Skin epidermis (tissue), 12 donors: Measurements from ENCODE around the gene HOXD13.

Experiments
- H3K27ac ChIP-seq, 21 experiments: fragments of 200-600 bp; sonication (generic) in 11 of 21; one replicate each; pipeline ENCODE4 v1.5.0; 2020; ENCODE audit warnings: mild to moderate bottlenecking in 3 of 21, inconsistent platforms in 2 of 21, moderate library complexity in 2 of 21
- H3K4me3 ChIP-seq, 7 experiments: fragments of 200-600 bp; sonication (generic) in 2 of 7; one replicate each; pipeline ENCODE4 v1.5.0; 2020; ENCODE audit warnings: inconsistent platforms in 2 of 7, mild to moderate bottlenecking in 2 of 7, moderate library complexity in 1 of 7

HOXD13 gene

DNA sequence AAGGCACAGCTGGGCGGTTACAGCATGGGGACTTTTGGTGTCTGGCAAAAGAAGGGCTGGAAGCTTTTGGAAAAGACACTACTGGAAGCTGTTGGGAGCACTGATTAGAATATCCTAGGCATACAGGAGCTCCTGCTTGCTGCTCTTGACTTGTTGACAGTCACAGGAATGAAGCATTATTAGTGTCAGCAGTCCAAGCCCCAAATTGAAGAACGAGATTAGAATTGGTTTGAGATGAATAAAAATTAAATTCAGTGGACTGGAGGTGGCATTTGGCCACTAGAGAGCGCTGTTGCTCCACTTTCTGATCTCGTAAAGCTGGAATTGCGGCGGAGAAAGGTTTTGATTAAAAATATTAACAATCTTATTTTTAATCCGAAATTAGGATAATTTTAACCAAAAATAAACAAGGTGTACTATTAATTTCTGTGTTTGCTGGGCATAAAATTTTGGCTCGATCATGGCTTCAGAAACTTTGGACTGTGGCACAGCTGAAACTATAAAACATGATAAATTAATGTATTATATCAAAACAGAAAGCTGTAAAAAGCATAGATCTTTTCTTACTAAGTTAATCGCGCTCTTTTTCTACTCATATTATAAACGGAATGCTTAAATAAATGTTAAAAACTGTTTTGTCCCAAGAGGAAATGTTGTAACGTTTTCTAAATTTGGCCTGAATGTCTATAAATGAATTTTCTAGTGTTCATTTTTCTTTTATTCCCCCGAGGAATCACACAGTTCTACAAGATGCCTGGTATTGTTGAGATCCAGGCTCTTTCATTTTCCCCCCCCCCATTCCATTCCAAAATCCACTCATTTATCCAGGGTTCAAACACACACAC lies 34.6 kb downstream of the HOXD13 start:
- Histone ChIP-seq H3K27ac (peak overlapping the region in 5 of 21 experiments; percentile 0 to 95 (median 94)), H3K4me3 (no peak overlapping the region)

GRCh38 chr2:176127774-176128072 lies 35.2 kb downstream of the HOXD13 start:
- Histone ChIP-seq H3K27ac (peak overlapping the region in 10 of 21 experiments; percentile 79 to 95 (median 86)), H3K4me3 (peak overlapping the region in 3 of 7 experiments; percentile 2 to 55 (median 44))

GRCh38 chr2:176128172-176128981 lies 35.9 kb downstream of the HOXD13 start:
- Histone ChIP-seq H3K4me3 (peak overlapping the region in 6 of 7 experiments; percentile 23 to 55 (median 47)), H3K27ac (peak overlapping the region in 19 of 21 experiments; percentile 24 to 95 (median 86))

DNA sequence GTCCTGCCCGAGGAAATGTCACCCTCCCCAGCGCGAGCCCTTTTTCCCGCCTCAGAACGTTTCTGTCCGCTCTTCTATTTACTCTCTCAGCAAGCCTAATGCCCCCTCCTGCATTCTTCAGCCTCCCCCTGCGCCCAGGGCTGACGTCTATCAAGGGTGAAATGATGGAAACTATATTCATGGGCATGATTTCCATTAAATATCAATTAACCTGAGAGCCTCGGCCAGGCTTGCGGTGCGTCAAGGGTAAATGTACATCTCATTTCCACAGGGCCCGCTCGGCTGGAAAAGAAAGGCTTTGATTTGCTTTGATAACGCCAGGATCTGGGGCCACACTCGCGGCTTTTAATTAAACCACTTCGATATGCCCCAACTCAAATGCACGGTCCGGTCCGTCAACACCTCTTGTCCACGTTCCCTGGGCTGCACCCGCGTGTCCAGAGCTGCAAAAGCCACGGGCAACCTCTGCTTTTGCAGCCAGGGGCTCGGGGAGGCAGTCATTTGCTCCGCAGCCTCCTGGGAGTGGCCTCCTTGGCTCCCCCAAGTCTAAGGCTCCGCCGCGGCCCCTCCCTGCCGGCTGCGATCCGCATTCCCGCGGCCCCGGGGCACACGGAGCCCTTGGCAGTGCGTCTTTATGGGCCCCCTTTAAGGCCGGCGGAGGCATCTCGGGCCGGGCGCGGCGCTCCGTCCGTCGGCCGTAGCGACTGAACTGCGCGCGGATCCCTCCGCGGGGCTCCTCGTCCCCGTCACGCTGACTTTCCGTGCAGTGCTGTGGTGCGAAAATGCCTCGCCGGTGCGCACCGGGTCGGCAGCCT lies 36.7 kb downstream of the HOXD13 start, which contains the start of gene HOXD8:
HOXD8 (plus strand) TSS at position 724 of the 815 bp plus-strand sequence. CDS start 662 bp downstream, outside the sequence.
- Histone ChIP-seq H3K27ac (peak within 1 kb of the TSS; percentile 32 to 95 (median 84)), H3K4me3 (peak within 1 kb of the TSS; percentile 30 to 55 (median 44))

DNA sequence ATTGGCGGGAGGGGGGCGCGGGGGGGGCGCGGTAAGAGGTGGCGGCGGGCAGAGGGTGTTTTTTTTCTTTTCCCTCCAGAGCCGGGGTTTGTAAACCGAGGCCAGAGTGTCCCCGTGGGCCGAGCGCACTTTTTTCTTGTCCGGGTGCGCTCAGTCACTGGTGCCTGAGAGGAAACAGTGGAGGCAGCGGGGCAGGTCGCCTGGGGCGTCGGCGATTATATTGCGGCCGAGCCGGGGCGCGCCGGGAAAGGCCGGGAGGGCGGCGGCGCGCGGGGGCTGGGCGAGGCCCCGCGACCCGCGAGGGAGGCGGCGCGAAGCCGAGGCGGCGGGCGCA lies 37.3 kb downstream of the HOXD13 start:
- Histone ChIP-seq H3K27ac (peak overlapping the region; percentile 32 to 95 (median 84)), H3K4me3 (peak overlapping the region; percentile 23 to 55 (median 44))

GRCh38 chr2:176130147-176130956 lies 37.8 kb downstream of the HOXD13 start:
- Histone ChIP-seq H3K27ac (peak overlapping the region; percentile 25 to 95 (median 84)), H3K4me3 (peak overlapping the region; percentile 30 to 55 (median 44))

DNA sequence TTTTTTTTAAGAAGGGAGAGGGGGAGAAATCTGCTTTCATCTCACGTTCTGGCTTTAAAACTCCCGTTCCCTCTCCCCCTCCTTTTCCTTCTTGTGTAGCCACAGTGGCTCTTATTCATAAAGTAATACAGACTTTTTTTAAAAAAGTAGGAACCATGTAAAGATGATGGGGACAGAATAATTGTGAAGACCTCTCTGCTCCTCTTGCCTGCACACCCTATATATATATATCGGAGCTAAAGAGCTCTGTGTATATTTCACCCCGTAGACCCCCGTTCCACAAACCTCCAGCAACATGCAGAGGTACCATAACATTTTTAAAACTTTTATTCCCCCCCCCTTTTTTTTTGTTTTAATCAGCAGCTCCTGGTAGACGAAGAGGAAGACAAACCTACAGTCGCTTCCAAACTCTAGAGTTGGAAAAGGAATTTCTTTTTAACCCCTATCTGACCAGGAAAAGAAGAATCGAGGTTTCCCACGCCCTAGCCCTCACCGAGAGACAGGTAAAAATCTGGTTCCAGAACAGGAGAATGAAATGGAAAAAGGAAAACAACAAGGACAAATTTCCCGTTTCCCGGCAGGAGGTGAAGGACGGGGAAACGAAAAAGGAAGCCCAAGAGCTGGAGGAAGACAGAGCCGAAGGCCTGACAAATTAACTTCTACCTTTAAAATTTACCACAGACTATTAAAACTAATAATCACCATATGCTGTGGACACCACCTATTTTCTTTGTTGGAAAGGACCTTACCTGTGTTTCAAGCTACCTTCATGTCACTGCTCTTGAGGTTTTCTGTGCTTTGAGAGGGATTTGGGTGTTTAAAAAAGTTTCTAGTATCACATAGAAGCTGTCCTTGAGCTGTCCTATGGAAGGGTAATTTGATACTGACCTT lies 38.7 kb downstream of the HOXD13 start:
- H3K27ac ChIP-seq, result peak overlapping the region in 19 of 21 experiments; percentile 25 to 95 (median 86)

GRCh38 chr2:176131848-176132158 lies 39.3 kb downstream of the HOXD13 start:
- peak overlapping the region in 9 of 21 experiments; percentile 79 to 95 (median 91) for H3K27ac ChIP-seq
- peak overlapping the region; percentile 6 to 55 (median 44) for H3K4me3 ChIP-seq

More for the DNA sequence above, 38.7 kb downstream of the HOXD13 start:
- H3K4me3 ChIP-seq, result peak overlapping the region; percentile 30 to 55 (median 44)

DNA sequence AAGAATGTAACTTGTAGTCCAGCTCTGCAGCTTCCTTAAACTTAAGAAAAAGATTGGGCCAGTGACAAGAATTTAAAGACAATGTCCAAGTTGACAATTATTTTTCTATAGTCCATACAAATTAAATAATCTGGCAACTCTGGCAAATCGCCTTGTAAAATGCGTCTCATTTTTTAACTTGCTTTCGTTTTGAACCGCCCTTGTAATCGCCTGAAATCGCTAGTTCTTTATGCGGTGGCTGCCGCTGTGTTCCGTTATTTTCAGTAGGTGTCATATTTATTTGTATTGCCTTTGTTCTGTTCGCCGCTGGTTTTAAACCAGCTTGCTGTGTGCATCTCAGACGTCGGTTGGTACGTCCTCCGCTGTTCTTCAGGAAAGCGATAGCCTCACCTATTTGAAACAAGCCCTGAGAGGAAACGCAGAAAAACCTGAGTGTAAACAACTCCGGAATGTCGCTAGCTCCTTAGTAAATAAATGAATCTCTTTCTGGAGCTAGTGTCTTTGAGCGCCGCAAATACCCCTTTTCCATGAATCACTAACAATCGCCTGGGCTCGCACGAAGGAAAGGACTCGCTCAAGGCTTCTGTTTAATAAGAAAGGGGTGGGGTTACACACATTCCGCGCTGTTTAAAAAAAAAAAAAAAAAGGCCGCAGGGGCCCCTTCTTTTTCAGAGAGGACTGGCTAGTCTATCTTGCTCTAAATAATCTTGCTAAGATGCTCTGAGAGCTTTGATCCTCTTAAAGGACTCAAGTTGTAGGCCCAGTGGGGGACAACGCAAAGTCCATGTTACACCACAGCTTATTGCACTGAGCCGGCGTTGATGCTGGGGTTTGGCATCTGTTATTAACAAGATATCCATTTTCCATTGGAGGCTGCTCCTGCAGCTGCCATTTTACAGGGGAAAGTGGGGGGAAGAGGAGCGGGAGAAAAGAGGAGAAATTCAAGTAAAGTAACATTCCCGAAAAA lies 40.0 kb downstream of the HOXD13 start:
- Histone ChIP-seq H3K4me3 (peak overlapping the region; percentile 6 to 55 (median 44)), H3K27ac (peak overlapping the region in 10 of 21 experiments; percentile 15 to 95 (median 88))

- Histone ChIP-seq H3K27ac (peak overlapping the region in 3 of 21 experiments; percentile 91 to 95 (median 94)), H3K4me3 (no peak overlapping the region)
Measured at GRCh38 chr2:176133389-176133788, 40.9 kb downstream of the HOXD13 start.

- Histone ChIP-seq H3K4me3 (no peak overlapping the region), H3K27ac (no peak overlapping the region)
Measured at GRCh38 chr2:176134035-176134434, 41.5 kb downstream of the HOXD13 start.

DNA sequence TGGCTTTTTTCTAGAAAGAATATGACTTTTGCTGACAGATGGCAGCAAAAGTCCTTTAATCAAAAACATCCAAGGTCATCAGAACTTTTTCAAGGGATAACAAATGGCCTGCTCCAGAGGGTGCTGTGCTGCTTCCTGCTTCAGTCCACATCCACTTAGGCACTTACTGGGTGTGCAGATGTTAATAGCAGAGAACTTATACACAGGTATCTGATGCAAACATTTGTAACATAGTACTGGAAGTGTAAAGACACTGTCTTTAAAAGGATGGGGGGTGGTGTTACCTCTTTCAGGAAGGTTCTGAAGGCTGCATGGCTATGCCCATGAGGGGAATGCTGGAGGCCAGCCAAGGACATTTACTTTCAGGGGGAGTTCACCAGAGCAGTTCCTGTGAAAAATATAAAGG lies 42.5 kb downstream of the HOXD13 start:
- Histone ChIP-seq H3K4me3 (peak overlapping the region in 1 of 7 experiments; percentile 9), H3K27ac (peak overlapping the region in 8 of 21 experiments; percentile 15 to 98 (median 86))

DNA sequence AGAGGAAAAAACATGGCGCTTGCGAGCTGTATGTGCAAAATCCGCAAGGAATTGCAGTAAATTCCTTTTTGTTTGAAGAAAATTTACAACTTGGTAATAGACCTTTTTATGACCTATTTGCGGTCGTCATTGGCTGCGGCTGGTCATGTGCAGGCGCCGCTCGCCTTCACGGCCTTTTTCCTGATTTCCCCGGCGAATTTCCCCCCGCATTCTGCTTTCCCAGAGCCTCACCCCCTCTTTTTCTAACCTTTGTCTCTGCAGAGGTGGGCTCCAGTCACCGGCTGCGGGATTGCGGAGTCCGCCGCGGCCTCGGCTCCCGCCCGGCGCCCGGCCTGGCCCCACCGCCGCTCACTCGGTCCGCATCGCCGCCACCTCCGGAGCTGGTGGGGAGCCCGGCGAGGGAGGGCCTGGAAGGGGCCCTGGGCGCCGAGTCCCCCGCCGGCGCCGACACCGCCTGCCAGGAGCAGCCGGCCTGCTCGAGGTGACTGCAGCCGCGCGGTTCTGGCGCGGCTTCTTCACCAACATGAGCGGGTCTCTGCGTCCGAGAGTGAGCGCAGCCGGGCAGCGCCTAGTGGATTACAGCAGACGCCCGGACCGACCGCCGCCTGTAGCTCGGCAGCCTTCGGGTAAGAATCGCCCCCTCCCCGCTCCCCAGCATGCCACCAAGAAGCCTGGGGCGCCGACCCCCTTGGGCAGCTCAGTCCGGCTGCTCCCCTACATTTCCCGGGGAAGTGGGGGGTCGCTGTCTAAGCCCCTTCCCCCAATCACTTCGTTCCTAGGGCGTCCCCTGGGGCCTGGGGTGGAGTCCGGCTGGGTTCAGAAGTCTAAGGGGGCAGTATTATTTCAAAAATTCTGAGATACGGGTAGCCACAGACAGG lies 44.1 kb downstream of the HOXD13 start:
- peak overlapping the region; percentile 26 to 70 (median 40) for H3K4me3 ChIP-seq
- peak overlapping the region; percentile 44 to 98 (median 84) for H3K27ac ChIP-seq

- H3K27ac ChIP-seq, result peak overlapping the region in 18 of 21 experiments; percentile 44 to 98 (median 85)
- peak overlapping the region; percentile 26 to 70 (median 40) for H3K4me3 ChIP-seq
Measured at GRCh38 chr2:176137252-176137580, 44.7 kb downstream of the HOXD13 start.

GRCh38 chr2:176137906-176138305 lies 45.4 kb downstream of the HOXD13 start:
- Histone ChIP-seq H3K27ac (peak overlapping the region in 8 of 21 experiments; percentile 46 to 98 (median 79)), H3K4me3 (peak overlapping the region in 4 of 7 experiments; percentile 2 to 70 (median 42))

DNA sequence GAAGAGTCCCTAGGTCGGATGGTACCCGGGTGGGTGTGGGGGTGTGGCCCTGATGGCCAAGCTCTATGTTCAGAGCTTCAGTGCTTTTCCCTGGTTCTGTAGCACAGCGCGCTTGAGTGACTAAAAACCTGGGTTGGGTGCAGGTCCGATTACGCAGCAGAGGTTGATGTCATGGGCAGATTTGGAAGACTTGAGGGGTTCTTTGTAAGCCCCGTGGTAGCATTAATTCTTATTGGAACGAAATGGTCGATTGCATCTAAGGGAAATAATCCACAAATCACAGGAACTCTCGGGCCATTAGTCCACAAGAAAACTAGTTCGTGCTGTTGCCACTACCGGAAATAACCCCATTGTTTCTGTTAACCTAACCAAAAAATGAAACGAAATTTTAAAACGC lies 46.0 kb downstream of the HOXD13 start:
- Histone ChIP-seq H3K4me3 (peak overlapping the region in 4 of 7 experiments; percentile 2 to 70 (median 42)), H3K27ac (peak overlapping the region in 15 of 21 experiments; percentile 13 to 98 (median 74))
